Activated CD4-positive, alpha-beta memory T cell treated with anti-CD3 and anti-CD28 coated beads for 36 hours (primary cell): Measurements from ENCODE around the gene NLRC5. TPM values are rescaled to one million over a fixed set of nuclear protein-coding genes. Genes with fewer than 3 reads are reported as not detected.
A peak's percentile ranks its signal among the peaks of the same experiment; 100 is the strongest.
"Not testable (repeated sequence)": the region's sequence is repeated elsewhere in the genome, so short reads cannot be mapped to it uniquely, and the experiment has no call there.

Source experiments
- CTCF ChIA-PET: fragments of 350-600 bp; sonication (Branson Sonifier 250); formaldehyde crosslinking; loops from one replicate; lab custom pipeline; 2021; ENCODE audit warnings: antibody characterized with exemption, inconsistent platforms; lab: Charles Lee
- POLR2A ChIA-PET: fragments of 350-600 bp; sonication (Branson Sonifier 250); formaldehyde crosslinking; loops from one replicate; lab custom pipeline; 2021; ENCODE audit warnings: antibody characterized with exemption; lab: Charles Lee
- DNase-seq: peaks from one replicate; pipeline ENCODE4 v3.0.0-alpha.2; 2020
- H3K27ac Mint-ChIP-seq: one replicate; pipeline ENCODE4 v1.8.0; 2021; ENCODE audit warnings: mixed read lengths
- H3K27me3 Mint-ChIP-seq: one replicate; pipeline ENCODE4 v1.8.0; 2021; ENCODE audit warnings: mixed read lengths
- H3K36me3 Mint-ChIP-seq: one replicate; pipeline ENCODE4 v1.8.0; 2021; ENCODE audit warnings: mixed read lengths
- H3K4me1 Mint-ChIP-seq: one replicate; pipeline ENCODE4 v1.8.0; 2021; ENCODE audit warnings: low read depth, mixed read lengths
- H3K4me3 Mint-ChIP-seq: one replicate; pipeline ENCODE4 v1.8.0; 2021; ENCODE audit warnings: mild to moderate bottlenecking, mixed read lengths
- H3K9me3 Mint-ChIP-seq: one replicate; pipeline ENCODE4 v1.8.0; 2021; ENCODE audit warnings: mixed read lengths
- intact Hi-C: fragments of 100-400 bp; cut with micrococcal nuclease; formaldehyde crosslinking; loops from one replicate; pipeline ENCODE4 v1.15.1; 2023
- total RNA-seq, 2 experiments: library from RNA; stranded (reverse); gene quantifications; one replicate each; pipeline ENCODE4 v1.2.3, GENCODE V29; 2021

The NLRC5 gene
- total RNA-seq, 2 experiments from 2014 or later = 151 to 167 TPM

- DNase-seq = no peak
- Mint-ChIP-seq H3K9me3 (no peaks in the 10 kb centered on the region), H3K27me3 (no peaks in the 10 kb centered on the region), H3K27ac (peak overlapping the region; percentile 54), H3K36me3 (peaks cover 60% of the 10 kb centered on the region), H3K4me3 (no peak overlapping the region), H3K4me1 (peaks cover 35% of the 10 kb centered on the region)
- POLR2A ChIA-PET = interaction anchor here (1.6 kb wide), 1 partner anchor 11 kb away, joined by 11 read pairs; no protein-coding TSS in a partner anchor
- intact Hi-C loops = no loop called here
- CTCF ChIA-PET = interaction anchor here (1.7 kb wide), 1 partner anchor 89 kb away, joined by 6 read pairs; no protein-coding TSS in a partner anchor
These were observed 63.8 kb downstream of the NLRC5 start for GRCh38 chr16:57053206-57053605.

- peaks cover 57% of the 10 kb centered on the region for H3K36me3 Mint-ChIP-seq
- no peak for DNase-seq
- no peak overlapping the region for H3K4me3 Mint-ChIP-seq
- ChIA-PET CTCF (interaction anchor here (1.0 to 1.2 kb wide), 2 partner anchors 29 to 90 kb away, joined by 3 to 4 read pairs; no protein-coding TSS in a partner anchor), POLR2A (no interaction called here)
- no peaks in the 10 kb centered on the region for H3K27me3 Mint-ChIP-seq
- H3K9me3 Mint-ChIP-seq = no peaks in the 10 kb centered on the region
- intact Hi-C loops = no loop called here
- peaks cover 28% of the 10 kb centered on the region for H3K4me1 Mint-ChIP-seq
- peak overlapping the region; percentile 68 for H3K27ac Mint-ChIP-seq
These were observed 65.0 kb downstream of the NLRC5 start for GRCh38 chr16:57054338-57054737.

GRCh38 chr16:57054771-57055170 is 65.4 kb downstream of the NLRC5 start:
- Mint-ChIP-seq H3K4me3 (no peak overlapping the region), H3K27ac (peak overlapping the region; percentile 51), H3K9me3 (no peaks in the 10 kb centered on the region), H3K36me3 (peaks cover 60% of the 10 kb centered on the region), H3K27me3 (no peaks in the 10 kb centered on the region), H3K4me1 (peaks cover 29% of the 10 kb centered on the region)
- no peak for DNase-seq
- POLR2A ChIA-PET = no interaction called here
- CTCF ChIA-PET = interaction anchor here (1.0 to 1.2 kb wide), 2 partner anchors 29 to 90 kb away, joined by 3 to 4 read pairs; no protein-coding TSS in a partner anchor
- intact Hi-C loops = no loop called here

GRCh38 chr16:57055671-57056070 is 66.3 kb downstream of the NLRC5 start:
- H3K27me3 Mint-ChIP-seq = no peaks in the 10 kb centered on the region
- intact Hi-C loops = no loop called here
- H3K9me3 Mint-ChIP-seq = no peaks in the 10 kb centered on the region
- H3K36me3 Mint-ChIP-seq = peaks cover 65% of the 10 kb centered on the region
- CTCF ChIA-PET = interaction anchor here (0.6 kb wide), 1 partner anchor 240 kb away, joined by 3 read pairs; no protein-coding TSS in a partner anchor
- no peak overlapping the region for H3K27ac Mint-ChIP-seq
- POLR2A ChIA-PET = no interaction called here
- peaks cover 22% of the 10 kb centered on the region for H3K4me1 Mint-ChIP-seq
- no peak for DNase-seq
- no peak overlapping the region for H3K4me3 Mint-ChIP-seq

- H3K4me1 Mint-ChIP-seq = peaks cover 6% of the 10 kb centered on the region
- ChIA-PET POLR2A (no interaction called here), CTCF (no interaction called here)
- peak overlapping the region; percentile 64 for H3K27ac Mint-ChIP-seq
- H3K36me3 Mint-ChIP-seq = peaks cover 55% of the 10 kb centered on the region
- H3K4me3 Mint-ChIP-seq = no peak overlapping the region
- DNase-seq = no peak
- H3K9me3 Mint-ChIP-seq = peaks cover 3% of the 10 kb centered on the region
- H3K27me3 Mint-ChIP-seq = no peaks in the 10 kb centered on the region
- intact Hi-C loops = no loop called here
These were observed 69.0 kb downstream of the NLRC5 start for GRCh38 chr16:57058291-57058861.

- Mint-ChIP-seq H3K36me3 (peaks cover 51% of the 10 kb centered on the region), H3K27ac (peak overlapping the region; percentile 63), H3K4me3 (no peak overlapping the region), H3K27me3 (no peaks in the 10 kb centered on the region), H3K9me3 (peaks cover 3% of the 10 kb centered on the region), H3K4me1 (peaks cover 2% of the 10 kb centered on the region)
- intact Hi-C loops = no loop called here
- ChIA-PET POLR2A (interaction anchor here (0.5 to 1.5 kb wide), 2 partner anchors 9 to 21 kb away, joined by 4 to 5 read pairs; no protein-coding TSS in a partner anchor), CTCF (interaction anchor here (2.4 kb wide), 1 partner anchor 96 kb away, joined by 12 read pairs; no protein-coding TSS in a partner anchor)
- DNase-seq = no peak
These were observed 71.1 kb downstream of the NLRC5 start for GRCh38 chr16:57060323-57061083.

GRCh38 chr16:57061084-57061905 is 71.9 kb downstream of the NLRC5 start:
- peak overlapping the region; percentile 63 for H3K27ac Mint-ChIP-seq
- H3K9me3 Mint-ChIP-seq = peaks cover 3% of the 10 kb centered on the region
- DNase-seq = no peak
- H3K4me3 Mint-ChIP-seq = no peak overlapping the region
- peaks cover 47% of the 10 kb centered on the region for H3K36me3 Mint-ChIP-seq
- CTCF ChIA-PET = interaction anchor here (2.4 kb wide), 1 partner anchor 97 kb away, joined by 12 read pairs; no protein-coding TSS in a partner anchor
- no peaks in the 10 kb centered on the region for H3K27me3 Mint-ChIP-seq
- intact Hi-C loops = no loop called here
- POLR2A ChIA-PET = interaction anchor here (0.5 to 1.5 kb wide), 2 partner anchors 9 to 22 kb away, joined by 4 to 5 read pairs; no protein-coding TSS in a partner anchor
- H3K4me1 Mint-ChIP-seq = peaks cover 2% of the 10 kb centered on the region

GRCh38 chr16:57062329-57062728 is 73.0 kb downstream of the NLRC5 start:
- Mint-ChIP-seq H3K9me3 (peaks cover 3% of the 10 kb centered on the region), H3K4me1 (peaks cover 2% of the 10 kb centered on the region), H3K27ac (peak overlapping the region; percentile 19), H3K36me3 (peaks cover 49% of the 10 kb centered on the region), H3K27me3 (no peaks in the 10 kb centered on the region), H3K4me3 (no peak overlapping the region)
- POLR2A ChIA-PET = no interaction called here
- intact Hi-C loops = no loop called here
- DNase-seq = no peak
- CTCF ChIA-PET = interaction anchor here (1.1 to 2.4 kb wide), 2 partner anchors 14 to 98 kb away, joined by 3 to 12 read pairs; no protein-coding TSS in a partner anchor

GRCh38 chr16:57063189-57063588 is 73.8 kb downstream of the NLRC5 start:
- H3K4me3 Mint-ChIP-seq, intact Hi-C loops, H3K9me3 Mint-ChIP-seq, H3K27ac Mint-ChIP-seq, DNase-seq, H3K4me1 Mint-ChIP-seq, POLR2A ChIA-PET, H3K27me3 Mint-ChIP-seq: not testable (repeated sequence)
- H3K36me3 Mint-ChIP-seq = peaks cover 41% of the 10 kb centered on the region
- CTCF ChIA-PET = interaction anchor here (0.7 kb wide), 1 partner anchor 103 kb away, joined by 3 read pairs; no protein-coding TSS in a partner anchor

GRCh38 chr16:57064995-57065394 is 75.6 kb downstream of the NLRC5 start:
- peak overlapping the region; percentile 62 for H3K27ac Mint-ChIP-seq

GRCh38 chr16:57066625-57067024 is 77.3 kb downstream of the NLRC5 start:
- Mint-ChIP-seq H3K4me3 (no peak overlapping the region), H3K27ac (peak overlapping the region; percentile 31), H3K9me3 (peaks cover 3% of the 10 kb centered on the region), H3K36me3 (peaks cover 39% of the 10 kb centered on the region), H3K4me1 (peaks cover 8% of the 10 kb centered on the region), H3K27me3 (no peaks in the 10 kb centered on the region)
- POLR2A ChIA-PET = no interaction called here
- CTCF ChIA-PET = interaction anchor here (1.5 to 3.8 kb wide), 2 partner anchors 18 to 102 kb away, joined by 6 to 15 read pairs; no protein-coding TSS in a partner anchor
- intact Hi-C loops = no loop called here
- no peak for DNase-seq

More at GRCh38 chr16:57064995-57065394, 75.6 kb downstream of the NLRC5 start:
- Mint-ChIP-seq H3K27me3 (no peaks in the 10 kb centered on the region), H3K4me3 (no peak overlapping the region), H3K9me3 (peaks cover 3% of the 10 kb centered on the region), H3K4me1 (peaks cover 4% of the 10 kb centered on the region), H3K36me3 (peaks cover 45% of the 10 kb centered on the region)
- no peak for DNase-seq
- CTCF ChIA-PET = interaction anchor here (0.6 to 3.8 kb wide), 3 partner anchors 19 to 101 kb away, joined by 4 to 15 read pairs (median 6); no protein-coding TSS in a partner anchor
- intact Hi-C loops = no loop called here
- POLR2A ChIA-PET = no interaction called here
